ENCODE results near the gene PGLYRP1. TPM values are rescaled to one million over a fixed set of nuclear protein-coding genes. Genes with fewer than 3 reads are reported as not detected.

PGLYRP1 gene
- total and polyA plus RNA-seq, 3 experiments from 2014 or later: not detected

GRCh38 chr19:45996933-45997332, 25.9 kb downstream of the PGLYRP1 start:
- peaks cover 0 to 5% of the 10 kb centered on the region in 2 donors for H3K27me3 Mint-ChIP-seq
- Histone ChIP-seq H3K9me3 (ENCODE audit: low read length) (no peaks in the 10 kb centered on the region), H3K36me3 (ENCODE audit: insufficient read depth, low read length) (no peaks in the 10 kb centered on the region), H3K4me1 (ENCODE audit: insufficient read depth, low read length) (peaks cover 22% of the 10 kb centered on the region), H3K27me3 (ENCODE audit: insufficient read depth, low read length, poor library complexity, severe bottlenecking) (no peaks in the 10 kb centered on the region), H3K27ac (ENCODE audit: low read depth, low read length) (no peak overlapping the region), H3K4me3 (ENCODE audit: low read length) (no peak overlapping the region)
- peak overlapping the region in 3 of 8 donors; percentile 53 to 64 (median 61) for H3K27ac Mint-ChIP-seq
- peaks cover 29 to 33% (median 30%) of the 10 kb centered on the region in 3 donors for H3K4me1 Mint-ChIP-seq
- ChIA-PET CTCF (interaction anchor here (1.0 to 3.3 kb wide), 3 partner anchors 12 to 518 kb away, joined by 3 to 12 read pairs (median 3); no protein-coding TSS in a partner anchor), POLR2A (no interaction called here)
- H3K36me3 Mint-ChIP-seq: peaks cover 0 to 9% (median 3%) of the 10 kb centered on the region in 3 donors
- no peak for DNase-seq
- H3K9me3 Mint-ChIP-seq: no peaks in the 10 kb centered on the region
- H3K4me3 Mint-ChIP-seq: no peak overlapping the region

- CTCF ChIA-PET: interaction anchor here (1.2 to 3.3 kb wide), 3 partner anchors 14 to 33 kb away, joined by 3 to 12 read pairs (median 4); no protein-coding TSS in a partner anchor
- H3K4me1 Mint-ChIP-seq: peaks cover 22 to 27% (median 27%) of the 10 kb centered on the region in 3 donors
- peak overlapping the region; percentile 85 for H3K4me3 ChIP-seq (ENCODE audit: low read length)
- H3K4me3 Mint-ChIP-seq: no peak overlapping the region
- H3K27ac ChIP-seq (ENCODE audit: low read depth, low read length): peak overlapping the region; percentile 53
- peaks cover 0 to 9% (median 3%) of the 10 kb centered on the region in 3 donors for H3K36me3 Mint-ChIP-seq
- no peaks in the 10 kb centered on the region for H3K9me3 Mint-ChIP-seq
- POLR2A ChIA-PET: interaction anchor here (0.6 to 1.4 kb wide), 3 partner anchors 93 to 352 kb away, joined by 3 to 10 read pairs (median 4); partner anchors contain the start of gene MYPOP
- H3K36me3 ChIP-seq (ENCODE audit: insufficient read depth, low read length): no peaks in the 10 kb centered on the region
- peak overlapping the region in 1 of 8 donors; percentile 72 for H3K27ac Mint-ChIP-seq
- peak in 1 of 5 donors; percentile 10 for DNase-seq
- H3K27me3 ChIP-seq (ENCODE audit: insufficient read depth, low read length, poor library complexity, severe bottlenecking): no peaks in the 10 kb centered on the region
- no peaks in the 10 kb centered on the region for H3K9me3 ChIP-seq (ENCODE audit: low read length)
- H3K4me1 ChIP-seq (ENCODE audit: insufficient read depth, low read length): peaks cover 22% of the 10 kb centered on the region
- H3K27me3 Mint-ChIP-seq: peaks cover 4 to 5% of the 10 kb centered on the region in 2 donors
These were observed 27.0 kb downstream of the PGLYRP1 start for GRCh38 chr19:45995715-45996385.

GRCh38 chr19:45994998-45995714, 27.7 kb downstream of the PGLYRP1 start, which contains the start of gene CCDC61:
CCDC61 (plus strand) TSS chr19:45995467; CDS start chr19:46003019, 7,552 bp downstream.
- POLR2A ChIA-PET: interaction anchor here (1.1 to 1.4 kb wide), 2 partner anchors 92 to 132 kb away, joined by 4 to 10 read pairs; partner anchors contain the start of gene MYPOP
- no peaks in the 10 kb centered on the region for H3K9me3 Mint-ChIP-seq

GRCh38 chr19:45994456-45994997, 28.3 kb downstream of the PGLYRP1 start:
- Mint-ChIP-seq H3K27ac (no peak overlapping the region), H3K36me3 (peaks cover 2 to 9% (median 3%) of the 10 kb centered on the region in 3 donors), H3K4me1 (peaks cover 11 to 16% (median 14%) of the 10 kb centered on the region in 3 donors), H3K9me3 (no peaks in the 10 kb centered on the region), H3K4me3 (no peak overlapping the region), H3K27me3 (peaks cover 10 to 16% of the 10 kb centered on the region in 2 donors)
- H3K4me1 ChIP-seq (ENCODE audit: insufficient read depth, low read length): peaks cover 13% of the 10 kb centered on the region
- ChIA-PET CTCF (interaction anchor here (1.2 kb wide), 1 partner anchor 23 kb away, joined by 4 read pairs; no protein-coding TSS in a partner anchor), POLR2A (no interaction called here)
- no peak for DNase-seq
- H3K9me3 ChIP-seq (ENCODE audit: low read length): no peaks in the 10 kb centered on the region
- no peaks in the 10 kb centered on the region for H3K27me3 ChIP-seq (ENCODE audit: insufficient read depth, low read length, poor library complexity, severe bottlenecking)
- H3K27ac ChIP-seq (ENCODE audit: low read depth, low read length): peak overlapping the region; percentile 6
- peak overlapping the region; percentile 89 for H3K4me3 ChIP-seq (ENCODE audit: low read length)
- no peaks in the 10 kb centered on the region for H3K36me3 ChIP-seq (ENCODE audit: insufficient read depth, low read length)

More at GRCh38 chr19:45994998-45995714, 27.7 kb downstream of the PGLYRP1 start, which contains the start of gene CCDC61:
- H3K4me1 ChIP-seq (ENCODE audit: insufficient read depth, low read length): peaks cover 17% of the 10 kb centered on the region
- H3K27ac ChIP-seq (ENCODE audit: low read depth, low read length): peak within 1 kb of the TSS; percentile 53
- Mint-ChIP-seq H3K4me3 (no peak within 1 kb of the TSS), H3K27me3 (peaks cover 7 to 11% of the 10 kb centered on the region in 2 donors), H3K4me1 (peaks cover 15 to 20% (median 20%) of the 10 kb centered on the region in 3 donors), H3K27ac (peak within 1 kb of the TSS in 2 of 8 donors; percentile 53 to 72), H3K36me3 (peaks cover 0 to 9% (median 3%) of the 10 kb centered on the region in 3 donors)
- peak; percentile 92 to 99 (median 97) for DNase-seq
- no peaks in the 10 kb centered on the region for H3K36me3 ChIP-seq (ENCODE audit: insufficient read depth, low read length)
- CTCF ChIA-PET: interaction anchor here (1.2 to 3.3 kb wide), 2 partner anchors 14 to 22 kb away, joined by 4 to 12 read pairs; no protein-coding TSS in a partner anchor
- peak within 1 kb of the TSS; percentile 89 for H3K4me3 ChIP-seq (ENCODE audit: low read length)
- no peaks in the 10 kb centered on the region for H3K9me3 ChIP-seq (ENCODE audit: low read length)
- H3K27me3 ChIP-seq (ENCODE audit: insufficient read depth, low read length, poor library complexity, severe bottlenecking): no peaks in the 10 kb centered on the region

GRCh38 chr19:45990113-45990728, 32.6 kb downstream of the PGLYRP1 start:
- H3K27ac Mint-ChIP-seq: no peak overlapping the region
- peaks cover 0 to 3% (median 0%) of the 10 kb centered on the region in 3 donors for H3K36me3 Mint-ChIP-seq

GRCh38 chr19:45985321-45985720, 37.5 kb downstream of the PGLYRP1 start:
- ChIA-PET CTCF (interaction anchor here (2.0 kb wide), 1 partner anchor 32 kb away, joined by 6 read pairs; no protein-coding TSS in a partner anchor), POLR2A (no interaction called here)
- Histone ChIP-seq H3K36me3 (ENCODE audit: insufficient read depth, low read length) (no peaks in the 10 kb centered on the region), H3K27me3 (ENCODE audit: insufficient read depth, low read length, poor library complexity, severe bottlenecking) (no peaks in the 10 kb centered on the region), H3K4me3 (ENCODE audit: low read length) (no peak overlapping the region), H3K9me3 (ENCODE audit: low read length) (no peaks in the 10 kb centered on the region), H3K4me1 (ENCODE audit: insufficient read depth, low read length) (no peaks in the 10 kb centered on the region), H3K27ac (ENCODE audit: low read depth, low read length) (no peak overlapping the region)
- Mint-ChIP-seq H3K36me3 (peaks cover 0 to 3% (median 0%) of the 10 kb centered on the region in 3 donors), H3K27me3 (peaks cover 15 to 46% of the 10 kb centered on the region in 2 donors), H3K27ac (no peak overlapping the region), H3K9me3 (no peaks in the 10 kb centered on the region), H3K4me1 (no peaks in the 10 kb centered on the region), H3K4me3 (no peak overlapping the region)
- no peak for DNase-seq

More at GRCh38 chr19:45990113-45990728, 32.6 kb downstream of the PGLYRP1 start:
- Histone ChIP-seq H3K4me3 (ENCODE audit: low read length) (no peak overlapping the region), H3K36me3 (ENCODE audit: insufficient read depth, low read length) (no peaks in the 10 kb centered on the region), H3K27ac (ENCODE audit: low read depth, low read length) (no peak overlapping the region), H3K27me3 (ENCODE audit: insufficient read depth, low read length, poor library complexity, severe bottlenecking) (no peaks in the 10 kb centered on the region), H3K4me1 (ENCODE audit: insufficient read depth, low read length) (peaks cover 6% of the 10 kb centered on the region), H3K9me3 (ENCODE audit: low read length) (no peaks in the 10 kb centered on the region)
- CTCF ChIA-PET: no interaction called here
- no peak for DNase-seq
- no peaks in the 10 kb centered on the region for H3K4me1 Mint-ChIP-seq
- no peak overlapping the region for H3K4me3 Mint-ChIP-seq
- no peaks in the 10 kb centered on the region for H3K9me3 Mint-ChIP-seq
- peaks cover 13 to 32% of the 10 kb centered on the region in 2 donors for H3K27me3 Mint-ChIP-seq
- POLR2A ChIA-PET: no interaction called here

GRCh38 chr19:45981350-45981749, 41.5 kb downstream of the PGLYRP1 start:
- H3K27ac Mint-ChIP-seq: no peak overlapping the region
- H3K36me3 Mint-ChIP-seq: no peaks in the 10 kb centered on the region
- H3K9me3 Mint-ChIP-seq: no peaks in the 10 kb centered on the region
- CTCF ChIA-PET: no interaction called here
- Histone ChIP-seq H3K36me3 (ENCODE audit: insufficient read depth, low read length) (no peaks in the 10 kb centered on the region), H3K27ac (ENCODE audit: low read depth, low read length) (no peak overlapping the region), H3K9me3 (ENCODE audit: low read length) (no peaks in the 10 kb centered on the region), H3K4me3 (ENCODE audit: low read length) (no peak overlapping the region), H3K27me3 (ENCODE audit: insufficient read depth, low read length, poor library complexity, severe bottlenecking) (no peaks in the 10 kb centered on the region), H3K4me1 (ENCODE audit: insufficient read depth, low read length) (no peaks in the 10 kb centered on the region)
- H3K27me3 Mint-ChIP-seq: peaks cover 20 to 44% of the 10 kb centered on the region in 2 donors
- no peak overlapping the region for H3K4me3 Mint-ChIP-seq
- POLR2A ChIA-PET: no interaction called here
- DNase-seq: no peak
- no peaks in the 10 kb centered on the region for H3K4me1 Mint-ChIP-seq
